Mucosa of descending colon (tissue), 3 donors: ENCODE results near the gene PDE4D. TPM values are rescaled to one million over a fixed set of nuclear protein-coding genes. Genes with fewer than 3 reads are reported as not detected.

ENCODE experiments used
- ATAC-seq: fragments of 200-7000 bp; cut with Tn5 transposase; one replicate; pipeline ENCODE4 v1.9.1; 2020; ENCODE audit warnings: mild to moderate bottlenecking, moderate library complexity
- DNase-seq, 3 donors: peaks; one replicate each; pipeline ENCODE4 v3.0.0-alpha.2; 2020
- H3K36me3 ChIP-seq: fragments of 200-600 bp; one replicate; pipeline ENCODE4 v1.8.0; 2021; ENCODE audit warnings: low read depth, mild to moderate bottlenecking
- H3K4me1 ChIP-seq: fragments of 200-600 bp; one replicate; pipeline ENCODE4 v1.8.0; 2021; ENCODE audit warnings: low read depth, mild to moderate bottlenecking
- H3K4me3 ChIP-seq: fragments of 200-600 bp; one replicate; pipeline ENCODE4 v1.8.0; 2021; ENCODE audit warnings: mild to moderate bottlenecking
- H3K9me3 ChIP-seq: fragments of 200-600 bp; one replicate; pipeline ENCODE4 v1.8.0; 2021; ENCODE audit warnings: mild to moderate bottlenecking
- CTCF ChIP-seq: fragments of 200-600 bp; IDR thresholded peaks from one replicate; pipeline ENCODE4 v1.8.0; 2022; ENCODE audit warnings: antibody characterized with exemption, mild to moderate bottlenecking
- intact Hi-C, 2 donors: fragments of 100-400 bp; cut with DNase I in 1 of 2; cut with micrococcal nuclease in 1 of 2; formaldehyde crosslinking; loops; one replicate each; pipeline versions ENCODE4 v1.11.0 to v1.11.1; 2022; cut with DNase I, micrococcal nuclease
- total RNA-seq, 3 donors: library from RNA; stranded (reverse); fragmentation: NEBNext Ultra II Directional in 2 of 3; extraction: Animal tissue kit (Norgen Biotek cat#: 25700) in 2 of 3; gene quantifications; one replicate each; pipeline versions ENCODE4 v1.2.1 to v1.2.4, GENCODE V29; 2021 to 2023
- donor health status: DM: no; HTN: no; CAD: no; lungs with moderate emphysema.
- donor health status: DM: no; HTN: no; CAD: no.
- donor health status: DM: no; HTN: yes; CAD: no.

The PDE4D gene
- total RNA-seq, 3 donors from 2014 or later = 37.9 to 137 (median 100) TPM

DNA sequence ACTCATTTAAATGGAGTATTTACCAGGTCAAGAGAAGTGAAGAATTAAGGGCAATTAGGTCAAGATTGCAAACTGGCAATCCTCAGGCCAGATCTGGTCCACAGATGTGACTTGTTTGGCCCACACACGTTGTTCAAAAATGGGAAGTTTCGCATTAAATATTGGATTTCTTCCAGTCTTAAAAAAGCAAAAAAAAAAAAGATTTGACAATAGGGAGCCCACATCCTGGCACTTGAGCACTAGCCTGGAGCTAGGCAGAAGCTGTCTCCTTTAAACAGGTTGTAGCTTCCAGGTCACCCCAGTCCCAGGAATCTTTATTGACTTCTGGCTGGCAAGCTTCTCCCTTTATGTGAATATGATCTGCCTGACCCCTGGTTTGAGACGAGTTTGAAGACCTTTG is 790.2 kb downstream of the PDE4D start:
- DNase-seq (no peak), ATAC-seq (no peak)
- Histone ChIP-seq H3K9me3 (no peaks in the 10 kb centered on the region), H3K36me3 (no peaks in the 10 kb centered on the region), H3K4me3 (no peak overlapping the region), H3K4me1 (peaks cover 4% of the 10 kb centered on the region)
- intact Hi-C loops = no loop called here
- no peak for TF ChIP-seq CTCF

GRCh38 chr5:59102437-59102836 is 791.1 kb downstream of the PDE4D start:
- intact Hi-C loops = no loop called here
- TF ChIP-seq CTCF = no peak
- Histone ChIP-seq H3K36me3 (no peaks in the 10 kb centered on the region), H3K9me3 (no peaks in the 10 kb centered on the region), H3K4me3 (no peak overlapping the region), H3K4me1 (peaks cover 7% of the 10 kb centered on the region)
- no peak for ATAC-seq
- DNase-seq = no peak

DNA sequence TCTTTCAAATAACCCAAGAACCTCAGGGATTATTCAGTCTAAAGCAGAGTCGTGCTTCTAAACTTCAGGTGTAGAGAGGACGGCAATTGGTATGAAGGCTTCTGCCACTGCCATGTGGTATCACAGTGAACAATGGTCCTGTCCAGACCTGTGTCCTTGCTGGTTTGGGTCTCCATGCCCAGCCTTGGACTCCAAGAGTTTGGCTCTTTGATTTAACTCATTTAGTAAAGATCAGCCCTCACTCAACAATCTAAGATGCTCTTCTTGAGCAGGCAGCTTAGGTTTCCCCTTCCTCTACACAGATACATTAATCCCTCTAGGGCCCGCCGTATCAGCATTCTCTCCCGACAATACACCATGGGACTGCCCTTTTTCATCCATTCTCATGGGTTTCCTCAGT is 792.7 kb downstream of the PDE4D start:
- Histone ChIP-seq H3K4me1 (peaks cover 7% of the 10 kb centered on the region), H3K36me3 (no peaks in the 10 kb centered on the region), H3K4me3 (no peak overlapping the region), H3K9me3 (no peaks in the 10 kb centered on the region)
- ATAC-seq (no peak), DNase-seq (no peak)
- intact Hi-C loops = no loop called here
- no peak for TF ChIP-seq CTCF

DNA sequence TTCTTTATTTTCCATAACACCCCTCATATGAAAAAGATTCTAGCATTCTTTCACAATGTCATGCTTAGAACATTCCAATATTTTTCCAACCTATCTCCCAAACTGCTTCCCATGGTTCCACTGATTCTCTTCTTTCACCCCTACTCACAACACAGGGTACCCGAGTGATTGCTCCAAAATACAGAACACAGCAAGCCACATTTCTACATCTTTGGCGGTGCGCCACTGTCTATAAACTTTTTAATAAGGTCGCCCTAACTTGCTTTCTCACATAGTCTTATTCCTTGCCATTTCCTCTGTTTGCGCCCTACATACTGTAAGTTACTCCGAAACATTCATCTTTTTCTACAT is 793.6 kb downstream of the PDE4D start:
- peaks cover 7% of the 10 kb centered on the region for H3K4me1 ChIP-seq
- no peak for TF ChIP-seq CTCF
- intact Hi-C loops = no loop called here
- H3K9me3 ChIP-seq = no peaks in the 10 kb centered on the region
- ATAC-seq (no peak), DNase-seq (no peak)
- no peaks in the 10 kb centered on the region for H3K36me3 ChIP-seq
- H3K4me3 ChIP-seq = no peak overlapping the region

DNA sequence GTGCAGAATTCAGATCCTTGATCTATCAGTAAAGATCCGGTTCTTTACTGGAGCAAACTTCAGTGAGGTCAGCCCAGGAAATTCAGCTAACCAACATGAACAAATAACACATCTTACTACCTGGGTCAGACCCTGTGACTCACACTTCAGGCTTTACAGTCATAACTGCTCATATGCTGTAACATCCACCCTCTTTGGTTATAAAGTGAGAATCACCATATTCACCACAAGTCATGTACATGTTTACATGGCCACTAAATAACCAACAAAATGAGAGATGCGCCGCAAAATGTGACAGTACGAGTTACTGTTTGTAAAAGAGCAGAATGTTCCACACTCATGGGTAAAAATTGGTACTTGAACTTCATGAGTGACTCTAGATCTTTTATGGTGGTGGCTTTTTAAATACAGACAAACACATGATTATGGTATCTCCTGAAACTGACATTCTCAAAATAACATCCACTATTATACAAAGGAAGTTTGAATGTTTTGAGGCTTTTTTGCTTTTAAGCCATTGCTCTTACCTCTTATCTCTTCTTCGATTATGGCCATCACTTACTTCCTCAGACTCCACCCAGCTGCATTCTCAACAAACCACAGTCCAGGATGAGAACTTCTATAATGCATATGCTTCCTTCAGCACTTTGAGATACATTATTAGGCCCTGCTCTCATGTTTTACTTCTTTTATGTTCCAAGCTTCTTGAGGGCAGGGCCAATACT is 794.1 kb downstream of the PDE4D start:
- Histone ChIP-seq H3K4me3 (no peak overlapping the region), H3K9me3 (no peaks in the 10 kb centered on the region), H3K36me3 (no peaks in the 10 kb centered on the region), H3K4me1 (peaks cover 7% of the 10 kb centered on the region)
- intact Hi-C loops = no loop called here
- no peak for TF ChIP-seq CTCF
- DNase-seq = peak in 1 of 3 donors; percentile 24
- ATAC-seq = peak; percentile 97

DNA sequence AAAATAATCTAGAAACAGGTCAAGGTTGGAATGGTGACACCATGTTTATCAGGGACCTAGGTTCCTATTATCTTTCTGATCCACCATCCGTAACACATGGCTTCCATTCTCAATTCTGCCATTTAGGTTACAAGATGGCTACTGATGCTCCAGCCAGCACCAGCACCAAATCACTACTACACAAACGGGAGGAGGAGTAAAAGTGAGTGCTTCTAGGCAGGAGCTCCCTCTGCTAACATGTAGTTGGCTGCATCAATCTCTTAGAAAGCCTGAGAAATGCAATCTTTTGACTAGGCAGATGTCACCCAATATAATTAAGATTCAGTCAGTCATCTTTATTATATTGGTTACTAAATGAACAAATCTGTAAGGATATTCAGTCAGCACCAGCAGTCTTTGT is 794.8 kb downstream of the PDE4D start:
- TF ChIP-seq CTCF = no peak
- no peak for DNase-seq
- no peak overlapping the region for H3K4me3 ChIP-seq
- ATAC-seq = no peak
- no peaks in the 10 kb centered on the region for H3K36me3 ChIP-seq
- intact Hi-C loops = no loop called here
- no peaks in the 10 kb centered on the region for H3K9me3 ChIP-seq
- peaks cover 7% of the 10 kb centered on the region for H3K4me1 ChIP-seq
